Duodenal mucosa (tissue), 2 donors: ENCODE data around the gene SLC7A6OS.
A peak's percentile ranks its signal among the peaks of the same experiment; 100 is the strongest.

Experiments
- H3K27ac ChIP-seq: one replicate; pipeline ENCODE4 v1.7.0; 2013; ENCODE audit warnings: low read depth, low read length
- H3K27me3 ChIP-seq, 2 donors: one replicate each; pipeline ENCODE4 v1.7.0; 2013; ENCODE audit warnings: low read length in 2 of 2, control low read depth in 1 of 2; ENCODE audit not compliant: insufficient read depth in 2 of 2, control insufficient read depth in 1 of 2
- H3K36me3 ChIP-seq, 2 donors: one replicate each; pipeline ENCODE4 v1.7.0; 2013; ENCODE audit warnings: low read length in 2 of 2, control low read depth in 1 of 2; ENCODE audit not compliant: insufficient read depth in 2 of 2, control insufficient read depth in 1 of 2
- H3K4me1 ChIP-seq, 2 donors: one replicate each; pipeline ENCODE4 v1.7.0; 2013; ENCODE audit warnings: low read length in 2 of 2, control low read depth in 1 of 2; ENCODE audit not compliant: insufficient read depth in 2 of 2, control insufficient read depth in 1 of 2
- H3K4me3 ChIP-seq, 2 donors: one replicate each; pipeline ENCODE4 v1.7.0; 2013; ENCODE audit warnings: low read length in 2 of 2, low read depth in 1 of 2
- H3K9ac ChIP-seq, 2 donors: one replicate each; pipeline ENCODE4 v1.7.0; 2013; ENCODE audit warnings: low read length in 2 of 2, low read depth in 1 of 2
- H3K9me3 ChIP-seq, 2 donors: one replicate each; pipeline ENCODE4 v1.7.0; 2013; ENCODE audit warnings: low read length in 2 of 2, control low read depth in 1 of 2; ENCODE audit not compliant: control insufficient read depth in 1 of 2

The SLC7A6OS gene

GRCh38 chr16:68272507-68273209 is 38.1 kb downstream of the SLC7A6OS start:
- H3K4me3 ChIP-seq: no peak overlapping the region
- peaks cover 19 to 34% of the 10 kb centered on the region in 2 donors for H3K4me1 ChIP-seq
- no peaks in the 10 kb centered on the region for H3K9me3 ChIP-seq
- no peaks in the 10 kb centered on the region for H3K27me3 ChIP-seq
- no peak overlapping the region for H3K27ac ChIP-seq
- H3K9ac ChIP-seq: peak overlapping the region in 1 of 2 donors; percentile 5
- H3K36me3 ChIP-seq: peaks cover 6 to 19% of the 10 kb centered on the region in 2 donors

GRCh38 chr16:68270353-68270752 is 40.4 kb downstream of the SLC7A6OS start:
- no peak overlapping the region for H3K9ac ChIP-seq

GRCh38 chr16:68269793-68270192 is 41.0 kb downstream of the SLC7A6OS start:
- no peak overlapping the region for H3K9ac ChIP-seq
- H3K36me3 ChIP-seq: peaks cover 6 to 16% of the 10 kb centered on the region in 2 donors
- peaks cover 29 to 44% of the 10 kb centered on the region in 2 donors for H3K4me1 ChIP-seq
- H3K9me3 ChIP-seq: no peaks in the 10 kb centered on the region
- no peaks in the 10 kb centered on the region for H3K27me3 ChIP-seq
- H3K27ac ChIP-seq: no peak overlapping the region
- H3K4me3 ChIP-seq: no peak overlapping the region

More at GRCh38 chr16:68270353-68270752, 40.4 kb downstream of the SLC7A6OS start:
- H3K4me3 ChIP-seq: no peak overlapping the region
- no peaks in the 10 kb centered on the region for H3K9me3 ChIP-seq
- no peaks in the 10 kb centered on the region for H3K27me3 ChIP-seq
- peaks cover 6 to 19% of the 10 kb centered on the region in 2 donors for H3K36me3 ChIP-seq
- peaks cover 24 to 41% of the 10 kb centered on the region in 2 donors for H3K4me1 ChIP-seq
- H3K27ac ChIP-seq: no peak overlapping the region

- H3K27ac ChIP-seq: no peak overlapping the region
- H3K4me3 ChIP-seq: no peak overlapping the region
- peaks cover 30 to 46% of the 10 kb centered on the region in 2 donors for H3K4me1 ChIP-seq
- peaks cover 0 to 3% of the 10 kb centered on the region in 2 donors for H3K36me3 ChIP-seq
- H3K9me3 ChIP-seq: no peaks in the 10 kb centered on the region
- no peaks in the 10 kb centered on the region for H3K27me3 ChIP-seq
- H3K9ac ChIP-seq: no peak overlapping the region
Observed at GRCh38 chr16:68267612-68268405, 42.9 kb downstream of the SLC7A6OS start.

- H3K9ac ChIP-seq: peak overlapping the region; percentile 81 to 95
- H3K4me3 ChIP-seq: peak overlapping the region; percentile 83 to 90
- H3K27me3 ChIP-seq: no peaks in the 10 kb centered on the region
- peaks cover 24 to 41% of the 10 kb centered on the region in 2 donors for H3K4me1 ChIP-seq
- peak overlapping the region; percentile 84 for H3K27ac ChIP-seq
- H3K9me3 ChIP-seq: no peaks in the 10 kb centered on the region
- peaks cover 0 to 4% of the 10 kb centered on the region in 2 donors for H3K36me3 ChIP-seq
Observed at GRCh38 chr16:68265078-68265920, 45.4 kb downstream of the SLC7A6OS start.

- H3K27me3 ChIP-seq: no peaks in the 10 kb centered on the region
- peaks cover 0 to 10% of the 10 kb centered on the region in 2 donors for H3K36me3 ChIP-seq
- no peaks in the 10 kb centered on the region for H3K9me3 ChIP-seq
- peak within 1 kb of the TSS; percentile 81 to 95 for H3K9ac ChIP-seq
- peaks cover 24 to 40% of the 10 kb centered on the region in 2 donors for H3K4me1 ChIP-seq
- peak within 1 kb of the TSS; percentile 92 for H3K27ac ChIP-seq
- peak within 1 kb of the TSS; percentile 83 to 90 for H3K4me3 ChIP-seq
Observed at GRCh38 chr16:68264128-68265077, 46.3 kb downstream of the SLC7A6OS start, which contains the start of gene SLC7A6. SLC7A6 (plus strand) TSS chr16:68264526; CDS start chr16:68274727, 10,201 bp downstream.

- peak overlapping the region; percentile 69 to 81 for H3K9ac ChIP-seq
- peak overlapping the region; percentile 63 to 80 for H3K4me3 ChIP-seq
- peaks cover 24 to 36% of the 10 kb centered on the region in 2 donors for H3K4me1 ChIP-seq
- H3K9me3 ChIP-seq: no peaks in the 10 kb centered on the region
- peak overlapping the region; percentile 92 for H3K27ac ChIP-seq
- peaks cover 0 to 16% of the 10 kb centered on the region in 2 donors for H3K36me3 ChIP-seq
- H3K27me3 ChIP-seq: no peaks in the 10 kb centered on the region
Observed at GRCh38 chr16:68263559-68264127, 47.1 kb downstream of the SLC7A6OS start.

GRCh38 chr16:68259007-68259825 is 51.5 kb downstream of the SLC7A6OS start:
- Histone ChIP-seq H3K36me3 (peaks cover 5 to 34% of the 10 kb centered on the region in 2 donors), H3K9ac (no peak overlapping the region), H3K4me1 (peaks cover 22 to 26% of the 10 kb centered on the region in 2 donors), H3K4me3 (no peak overlapping the region), H3K27me3 (no peaks in the 10 kb centered on the region), H3K27ac (no peak overlapping the region), H3K9me3 (no peaks in the 10 kb centered on the region)
